ENCODE results near the gene SCAND1.

DNA sequence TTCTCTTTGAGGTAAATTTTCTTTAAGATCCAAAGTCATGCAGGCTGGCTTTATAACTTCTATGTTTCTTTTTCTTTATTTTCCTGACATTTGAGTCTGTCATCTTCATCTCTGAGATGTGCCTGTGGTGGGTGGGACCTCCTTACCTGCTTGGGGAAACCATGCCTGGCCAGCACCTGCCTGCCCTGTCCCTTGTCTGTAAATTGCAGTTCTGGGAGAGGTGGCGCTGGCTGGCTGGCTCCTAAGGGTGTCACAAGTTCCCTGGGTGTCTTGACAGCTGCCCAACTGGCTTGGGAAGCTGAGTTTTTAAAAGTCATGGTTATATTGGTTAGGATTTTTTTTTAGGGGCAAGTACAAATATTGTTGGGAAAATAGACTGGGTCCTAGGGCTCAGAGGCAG lies 36.3 kb downstream of the SCAND1 start:
- no peak for TF ChIP-seq CTCF (IDR thresholded peaks at IDR 0.05; ENCODE audit: low read length)
- no peak for TF ChIP-seq EZH2 (IDR thresholded peaks at IDR 0.05; ENCODE audit: borderline replicate concordance, low read length)

Data from OCI-LY1 (cell line).